Left lung (tissue), 10 donors: ENCODE data around the gene SKP1. TPM values are rescaled to one million over a fixed set of nuclear protein-coding genes. Genes with fewer than 3 reads are reported as not detected.

Experiments used
- ATAC-seq: fragments of 200-7000 bp; cut with Tn5 transposase; one replicate; pipeline ENCODE4 v1.9.1; 2020; ENCODE audit warnings: moderate library complexity
- DNase-seq, 4 donors: peaks; one replicate each; pipeline ENCODE4 v3.0.0-alpha.2; 2013 to 2020
- H3K27ac ChIP-seq, 2 donors: fragments of 200-600 bp; sonication (generic) in 1 of 2; one replicate each; pipeline versions ENCODE4 v1.5.0 to v1.8.0; 2020 to 2021
- H3K27me3 ChIP-seq, 2 donors: fragments of 200-600 bp; sonication (generic) in 1 of 2; one replicate each; pipeline versions ENCODE4 v1.5.0 to v1.8.0; 2020 to 2021
- H3K36me3 ChIP-seq, 2 donors: fragments of 200-600 bp; sonication (generic) in 1 of 2; one replicate each; pipeline versions ENCODE4 v1.5.0 to v1.8.0; 2020 to 2021
- H3K4me1 ChIP-seq, 2 donors: fragments of 200-600 bp; one replicate each; pipeline ENCODE4 v1.8.0; 2021
- H3K4me3 ChIP-seq, 2 donors: fragments of 200-600 bp; sonication (generic) in 1 of 2; one replicate each; pipeline versions ENCODE4 v1.5.0 to v1.8.0; 2020 to 2021; ENCODE audit warnings: mild to moderate bottlenecking in 1 of 2
- H3K9me3 ChIP-seq, 2 donors: fragments of 200-600 bp; sonication (generic) in 1 of 2; one replicate each; pipeline versions ENCODE4 v1.5.0 to v1.8.0; 2020 to 2021
- intact Hi-C, 2 donors: fragments of 100-400 bp; cut with DNase I; formaldehyde crosslinking; loops; one replicate each; pipeline versions ENCODE4 v1.11.2 to v1.14.2; 2022
- polyA plus RNA-seq, 6 donors: library from polyadenylated mRNA; unstranded; fragments of 120-200 nt; gene quantifications; one replicate each; pipeline ENCODE4 v1.2.1, GENCODE V29; 2013; ENCODE audit not compliant: insufficient read length in 6 of 6
- total RNA-seq, 2 donors: library from RNA; stranded (reverse); fragmentation: NEBNext Ultra II Directional; extraction: Animal tissue kit (Norgen Biotek cat#: 25700); gene quantifications; one replicate each; pipeline ENCODE4 v1.2.1, GENCODE V29; 2021
- TF ChIP-seq, protein P1 (sequence below), 2 donors: fragments of 200-600 bp; sonication (generic) in 1 of 2; IDR thresholded peaks; one replicate each; pipeline versions ENCODE4 v1.5.0 to v1.8.0; 2021; ENCODE audit warnings: antibody characterized with exemption in 2 of 2
- donor health status: DM: no; HTN: yes; CAD: no.
- donor health status: DM: no; HTN: no; CAD: no.

SKP1 gene
- total and polyA plus RNA-seq, 8 donors = 259 to 584 (median 547) TPM

DNA sequence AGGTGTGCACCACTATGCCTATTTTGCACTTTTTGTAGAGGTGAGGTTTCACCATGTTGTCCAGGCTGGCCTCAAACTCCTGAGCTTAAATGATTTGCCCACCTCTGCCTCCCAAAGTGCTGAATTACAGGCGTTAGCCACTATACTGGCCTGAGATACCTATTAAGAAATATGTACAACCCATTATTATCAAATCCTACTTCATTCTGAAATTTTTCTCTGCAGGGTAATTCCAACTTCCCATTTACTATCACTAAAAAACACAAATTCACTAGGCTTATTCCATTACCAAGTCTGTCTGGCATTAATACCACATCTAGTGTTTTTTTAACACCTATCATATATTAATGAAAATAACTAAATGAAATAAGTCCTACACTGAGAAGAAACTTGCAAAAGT lies 30.9 kb upstream of the SKP1 start:
- H3K36me3 ChIP-seq = peaks cover 0 to 33% of the 10 kb centered on the region in 2 donors
- intact Hi-C loops = no loop called here
- peaks cover 0 to 46% of the 10 kb centered on the region in 2 donors for H3K4me1 ChIP-seq
- H3K4me3 ChIP-seq = no peak overlapping the region
- ATAC-seq = no peak
- no peaks in the 10 kb centered on the region for H3K27me3 ChIP-seq
- no peak overlapping the region for H3K27ac ChIP-seq
- no peak for DNase-seq
- no peaks in the 10 kb centered on the region for H3K9me3 ChIP-seq
- TF ChIP-seq, protein P1, sequence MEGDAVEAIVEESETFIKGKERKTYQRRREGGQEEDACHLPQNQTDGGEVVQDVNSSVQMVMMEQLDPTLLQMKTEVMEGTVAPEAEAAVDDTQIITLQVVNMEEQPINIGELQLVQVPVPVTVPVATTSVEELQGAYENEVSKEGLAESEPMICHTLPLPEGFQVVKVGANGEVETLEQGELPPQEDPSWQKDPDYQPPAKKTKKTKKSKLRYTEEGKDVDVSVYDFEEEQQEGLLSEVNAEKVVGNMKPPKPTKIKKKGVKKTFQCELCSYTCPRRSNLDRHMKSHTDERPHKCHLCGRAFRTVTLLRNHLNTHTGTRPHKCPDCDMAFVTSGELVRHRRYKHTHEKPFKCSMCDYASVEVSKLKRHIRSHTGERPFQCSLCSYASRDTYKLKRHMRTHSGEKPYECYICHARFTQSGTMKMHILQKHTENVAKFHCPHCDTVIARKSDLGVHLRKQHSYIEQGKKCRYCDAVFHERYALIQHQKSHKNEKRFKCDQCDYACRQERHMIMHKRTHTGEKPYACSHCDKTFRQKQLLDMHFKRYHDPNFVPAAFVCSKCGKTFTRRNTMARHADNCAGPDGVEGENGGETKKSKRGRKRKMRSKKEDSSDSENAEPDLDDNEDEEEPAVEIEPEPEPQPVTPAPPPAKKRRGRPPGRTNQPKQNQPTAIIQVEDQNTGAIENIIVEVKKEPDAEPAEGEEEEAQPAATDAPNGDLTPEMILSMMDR (IDR thresholded peaks at IDR 0.05) = no peak

DNA sequence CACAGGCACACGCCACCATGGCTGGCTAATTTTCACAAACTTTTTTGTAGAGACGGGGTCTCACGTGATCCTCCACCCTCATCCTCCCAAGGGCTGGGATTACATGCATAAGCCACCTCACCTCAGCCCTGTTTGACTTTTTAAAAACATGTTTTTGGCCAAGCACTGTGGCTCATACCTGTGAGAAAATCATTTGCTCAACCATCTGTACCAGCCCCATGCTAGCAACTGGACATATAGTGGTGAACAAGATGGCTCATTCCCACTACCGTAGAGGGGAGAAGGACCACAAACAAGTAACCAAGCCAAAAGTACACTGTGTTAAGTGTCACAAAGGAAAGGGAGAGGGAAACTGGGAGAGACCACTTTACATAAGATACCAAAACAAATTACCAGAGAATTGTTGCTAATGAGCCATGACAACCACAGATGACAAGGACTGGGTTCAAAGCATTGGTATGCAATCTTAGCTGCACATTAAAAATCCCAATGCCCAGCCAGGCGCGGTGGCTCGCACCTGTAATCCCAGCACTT lies 29.9 kb upstream of the SKP1 start:
- H3K27ac ChIP-seq = no peak overlapping the region
- DNase-seq = no peak
- no peaks in the 10 kb centered on the region for H3K9me3 ChIP-seq
- H3K36me3 ChIP-seq = peaks cover 0 to 41% of the 10 kb centered on the region in 2 donors
- TF ChIP-seq, protein P1 (IDR thresholded peaks at IDR 0.05) = no peak
- H3K4me3 ChIP-seq = no peak overlapping the region
- peaks cover 0 to 39% of the 10 kb centered on the region in 2 donors for H3K4me1 ChIP-seq
- intact Hi-C loops = no loop called here
- ATAC-seq = no peak
- H3K27me3 ChIP-seq = no peaks in the 10 kb centered on the region

DNA sequence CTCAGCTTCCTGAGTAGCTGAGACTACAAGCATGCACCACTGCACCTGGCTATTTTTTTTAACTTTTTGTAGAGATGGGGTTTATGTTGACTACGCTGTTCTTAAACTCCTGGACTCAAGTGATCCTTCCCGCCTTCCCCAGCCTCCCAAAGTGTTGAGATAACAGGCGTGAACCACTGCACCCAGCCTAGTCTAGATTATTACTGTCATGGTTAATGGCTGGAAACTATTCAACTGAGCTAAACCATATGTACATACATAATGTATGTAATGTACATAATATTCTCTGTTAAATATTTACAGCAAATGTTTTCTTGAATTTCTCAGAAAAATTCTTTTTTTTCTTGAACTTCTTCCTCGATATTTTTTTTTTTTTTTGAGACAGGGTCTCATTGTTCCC lies 27.8 kb upstream of the SKP1 start:
- Histone ChIP-seq H3K27ac (no peak overlapping the region), H3K27me3 (no peaks in the 10 kb centered on the region), H3K4me1 (peaks cover 0 to 23% of the 10 kb centered on the region in 2 donors), H3K36me3 (peaks cover 0 to 62% of the 10 kb centered on the region in 2 donors), H3K9me3 (no peaks in the 10 kb centered on the region), H3K4me3 (no peak overlapping the region)
- DNase-seq = no peak
- intact Hi-C loops = no loop called here
- no peak for ATAC-seq
- TF ChIP-seq, protein P1 (IDR thresholded peaks at IDR 0.05) = no peak

DNA sequence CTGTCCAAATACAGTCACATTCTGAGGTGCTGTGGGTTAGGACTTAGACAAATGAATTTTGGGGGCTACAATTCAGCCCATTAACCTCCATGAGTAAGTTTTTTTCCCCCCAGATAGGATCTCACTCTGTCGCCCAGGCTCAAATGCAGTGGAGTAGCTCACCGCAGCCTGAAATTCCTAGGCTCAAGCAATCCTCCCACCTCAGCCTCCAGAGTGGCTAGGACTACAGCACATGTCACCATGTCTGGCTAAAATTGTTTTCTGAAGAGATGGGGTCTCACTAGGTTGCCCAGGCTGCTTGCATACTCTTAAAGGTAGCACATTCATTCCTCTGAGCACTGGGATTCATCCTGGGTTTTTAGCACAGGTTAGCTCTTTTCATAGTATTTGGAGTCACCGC lies 26.9 kb upstream of the SKP1 start:
- intact Hi-C loops = no loop called here

DNA sequence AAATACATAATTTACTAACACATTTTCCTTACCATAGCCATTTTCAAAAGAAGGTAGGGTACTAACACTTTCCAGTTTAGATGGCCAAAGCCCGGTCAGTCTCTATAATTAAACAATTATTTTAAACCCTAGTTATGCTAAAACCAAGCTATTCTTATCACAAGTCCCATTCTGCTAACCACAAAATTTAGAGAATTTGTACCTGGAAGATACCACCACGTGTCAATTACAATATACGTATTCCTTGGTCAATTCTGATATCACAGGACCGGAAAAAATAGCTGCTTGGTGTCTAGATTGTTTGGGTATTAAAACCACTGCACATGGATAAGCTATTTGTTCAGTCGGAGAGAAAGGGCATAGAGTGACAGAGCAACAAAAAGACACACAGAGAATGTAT lies 18.9 kb upstream of the SKP1 start:
- intact Hi-C loops = no loop called here
- TF ChIP-seq, protein P1 (IDR thresholded peaks at IDR 0.05) = no peak
- Histone ChIP-seq H3K9me3 (no peaks in the 10 kb centered on the region), H3K4me3 (no peak overlapping the region), H3K36me3 (peaks cover 4 to 61% of the 10 kb centered on the region in 2 donors), H3K27me3 (no peaks in the 10 kb centered on the region), H3K27ac (no peak overlapping the region), H3K4me1 (no peaks in the 10 kb centered on the region)
- ATAC-seq (no peak), DNase-seq (no peak)

More for the DNA sequence above, 26.9 kb upstream of the SKP1 start:
- Histone ChIP-seq H3K36me3 (peaks cover 4 to 72% of the 10 kb centered on the region in 2 donors), H3K4me1 (peaks cover 0 to 13% of the 10 kb centered on the region in 2 donors), H3K9me3 (no peaks in the 10 kb centered on the region), H3K27me3 (no peaks in the 10 kb centered on the region), H3K4me3 (no peak overlapping the region), H3K27ac (no peak overlapping the region)
- ATAC-seq = no peak
- TF ChIP-seq, protein P1 (IDR thresholded peaks at IDR 0.05) = no peak
- DNase-seq = no peak
